SW 1271 (cell line): ENCODE data around the gene KCTD13.
"Not testable (repeated sequence)": the region's sequence is repeated elsewhere in the genome, so short reads cannot be mapped to it uniquely, and the experiment has no call there.

Experiments used
- DNase-seq, 2 experiments: peaks; one replicate each; lab custom pipeline; 2025; lab: John Stamatoyannopoulos, UW

KCTD13 gene

DNA sequence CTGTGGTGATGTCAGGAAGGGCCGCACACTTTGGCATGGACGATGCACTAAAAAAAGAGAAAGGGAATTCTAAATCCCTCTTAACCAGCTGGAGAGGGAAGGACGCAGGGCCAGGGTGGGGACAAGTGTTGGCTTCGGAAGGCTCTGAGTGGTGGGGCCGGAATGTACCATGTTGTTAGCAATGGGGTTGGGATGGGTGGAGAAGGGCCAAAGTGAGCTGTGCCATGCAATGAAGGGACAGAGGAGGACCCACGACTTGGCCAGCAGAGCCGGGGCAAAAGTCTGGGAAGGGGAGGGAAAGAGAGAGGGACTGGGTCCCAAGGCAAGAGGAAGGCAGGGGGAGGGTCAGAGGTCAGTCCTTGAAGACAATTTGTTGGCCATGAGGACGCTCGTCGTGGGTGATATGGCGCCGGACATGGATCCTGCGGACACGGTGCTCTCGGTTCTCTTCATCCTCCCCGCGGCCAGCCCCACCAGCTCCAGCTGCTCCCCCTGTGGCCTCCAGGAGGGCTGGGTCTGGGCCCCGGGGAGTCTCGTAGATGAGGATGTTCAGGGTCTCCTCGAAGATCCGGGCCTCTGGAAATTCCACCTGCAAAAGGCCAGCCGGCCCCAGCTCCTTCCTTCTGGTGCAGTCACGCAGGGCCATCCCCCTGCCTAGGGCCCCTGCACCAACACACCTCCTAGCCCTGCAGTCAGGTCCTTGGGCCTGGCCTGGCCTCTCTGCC, 19.3 kb downstream of the KCTD13 start:
- no peak for DNase-seq

DNA sequence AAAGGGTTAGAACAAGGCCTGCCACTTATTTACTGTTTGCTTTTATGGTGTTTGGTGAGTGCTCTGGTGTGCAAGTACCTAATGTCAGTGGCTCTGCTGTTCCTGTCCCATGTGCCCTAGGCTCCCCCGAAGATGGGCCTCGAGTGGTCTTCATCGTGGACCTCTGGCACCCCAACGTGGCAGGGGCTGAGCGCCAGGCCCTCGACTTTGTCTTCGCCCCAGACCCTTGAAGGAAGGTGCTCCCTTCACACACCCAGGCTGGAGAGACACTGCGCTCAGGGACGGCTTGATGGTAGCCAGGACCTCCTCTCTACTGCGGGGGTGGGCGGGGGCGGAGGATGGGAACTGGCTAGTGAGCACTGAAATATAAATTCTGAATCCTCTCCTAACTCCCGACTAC, 20.4 kb downstream of the KCTD13 start:
- no peak for DNase-seq

- no peak for DNase-seq
Measured at GRCh38 chr16:29904947-29905346, 21.1 kb downstream of the KCTD13 start.

- DNase-seq = no peak
Measured at GRCh38 chr16:29903590-29903989, 22.4 kb downstream of the KCTD13 start.

DNA sequence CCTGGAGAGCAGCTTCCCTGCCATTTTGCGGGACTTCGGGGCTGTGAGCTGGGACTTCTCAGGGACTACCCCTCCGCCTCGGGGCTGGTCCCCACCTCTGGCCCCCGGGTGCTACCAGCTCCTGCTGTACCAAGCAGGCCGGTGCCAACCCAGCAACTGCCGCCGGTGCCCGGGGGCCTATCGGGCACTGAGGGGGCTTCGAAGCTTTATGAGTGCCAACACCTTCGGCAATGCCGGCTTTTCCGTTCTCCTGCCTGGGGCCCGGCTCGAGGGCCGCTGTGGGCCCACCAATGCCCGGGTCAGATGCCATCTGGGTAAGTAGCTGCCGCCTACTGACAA, 24.4 kb downstream of the KCTD13 start:
- DNase-seq = no peak

DNA sequence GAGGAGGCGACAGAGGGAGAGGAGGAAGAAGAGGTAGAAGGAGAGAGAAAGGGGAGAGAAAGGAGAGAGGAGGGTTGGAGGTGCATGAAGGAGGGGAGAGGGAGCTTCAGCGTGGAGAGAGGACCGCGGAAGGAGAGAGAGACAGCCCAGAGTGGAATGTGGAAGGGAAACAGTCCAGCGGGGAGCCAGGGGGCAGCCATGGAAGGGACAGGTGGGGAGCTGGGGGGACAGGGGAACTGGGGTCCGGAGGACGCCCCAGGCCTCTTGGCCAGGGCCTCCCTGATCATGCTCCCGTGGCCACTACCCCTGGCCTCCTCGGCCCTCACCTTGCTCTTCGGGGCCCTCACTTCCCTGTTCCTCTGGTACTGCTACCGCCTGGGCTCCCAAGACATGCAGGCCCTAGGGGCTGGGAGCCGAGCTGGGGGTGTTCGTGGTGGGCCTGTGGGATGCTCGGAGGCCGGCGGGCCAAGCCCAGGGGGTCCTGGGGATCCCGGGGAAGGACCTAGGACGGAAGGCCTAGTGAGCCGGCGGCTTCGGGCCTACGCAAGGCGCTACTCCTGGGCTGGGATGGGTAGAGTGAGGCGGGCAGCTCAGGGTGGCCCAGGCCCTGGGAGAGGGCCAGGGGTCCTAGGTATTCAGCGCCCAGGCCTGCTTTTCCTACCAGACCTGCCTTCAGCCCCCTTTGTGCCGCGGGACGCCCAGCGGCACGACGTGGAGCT, 25.0 kb downstream of the KCTD13 start:
- DNase-seq = no peak

- DNase-seq = peak; percentile 49 to 73
Measured at GRCh38 chr16:29900102-29900887, 25.7 kb downstream of the KCTD13 start, which contains the start of gene ASPHD1. Gene ASPHD1, plus strand, starts transcription at chr16:29900488. Its CDS starts 484 bp downstream, at chr16:29900972.

DNA sequence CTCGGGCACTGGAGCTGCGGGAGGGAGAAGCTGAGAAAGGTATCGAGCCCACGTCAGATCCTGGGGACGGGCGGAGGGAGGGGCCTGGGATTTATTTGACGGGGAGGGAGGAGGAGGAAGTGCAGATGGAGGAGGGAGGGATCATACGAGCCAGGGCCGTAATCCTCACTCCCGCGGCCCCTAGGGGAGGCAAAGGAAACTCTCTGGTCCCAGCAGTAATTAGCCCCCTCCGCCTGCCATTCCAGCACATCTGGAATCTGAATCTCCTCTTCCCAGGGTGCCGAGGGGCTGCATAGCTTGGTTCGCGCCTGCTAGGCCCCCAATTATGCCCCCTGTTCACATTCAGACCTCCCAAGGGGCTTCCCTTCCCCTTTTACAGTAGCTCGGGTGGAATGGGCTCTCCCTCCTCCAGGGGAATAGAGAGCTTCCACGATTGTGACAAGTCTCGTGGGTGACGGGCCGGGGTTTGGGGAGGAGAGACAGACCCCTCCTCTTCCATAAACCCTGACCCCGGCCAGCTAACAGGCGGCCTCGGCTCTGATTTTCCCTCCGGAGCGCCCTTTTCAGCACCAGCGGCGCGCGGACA, 26.4 kb downstream of the KCTD13 start, which contains the start of gene SEZ6L2:
Gene SEZ6L2 (minus strand): TSS at position 35 of the 586 bp plus-strand sequence. CDS start 531 bp downstream, outside the sequence.
- DNase-seq = peak; percentile 87 to 96

DNA sequence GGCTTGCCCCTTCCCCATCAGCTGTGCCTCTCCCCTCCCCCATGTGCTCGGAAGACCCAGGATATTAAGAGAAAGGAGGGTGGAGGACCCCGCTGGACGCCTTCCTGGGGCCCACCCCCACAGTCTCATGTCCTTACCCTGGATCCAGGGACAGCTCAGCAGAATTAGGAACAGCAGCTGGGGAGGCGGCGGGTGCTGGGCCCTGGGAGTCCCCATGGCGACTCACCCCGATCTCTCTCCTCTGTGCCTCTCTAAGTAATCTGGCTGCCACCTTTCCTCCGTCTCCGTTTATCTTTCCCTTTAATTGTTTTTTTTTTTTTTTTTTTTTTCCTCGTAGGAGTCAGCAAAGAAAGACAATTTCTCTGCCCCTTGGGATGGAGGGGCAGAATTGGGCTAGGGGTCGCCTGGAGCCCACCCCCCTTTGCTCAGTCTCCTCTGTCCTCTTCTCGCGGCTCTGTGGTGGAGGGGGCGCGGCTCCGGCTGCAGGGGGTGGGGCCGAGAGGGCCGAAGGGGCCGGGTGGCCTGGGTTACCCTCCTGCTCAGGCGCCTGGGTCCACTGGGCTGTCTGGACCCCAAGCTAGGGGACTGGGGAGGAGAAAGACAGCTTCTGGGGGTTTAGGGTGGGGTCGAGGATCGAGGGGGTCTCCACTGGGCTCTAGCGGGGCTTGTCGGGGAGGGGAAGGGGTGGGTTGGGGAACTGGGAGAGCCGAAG, 27.1 kb downstream of the KCTD13 start:
- peak in 1 of 2 experiments; percentile 83 for DNase-seq

DNA sequence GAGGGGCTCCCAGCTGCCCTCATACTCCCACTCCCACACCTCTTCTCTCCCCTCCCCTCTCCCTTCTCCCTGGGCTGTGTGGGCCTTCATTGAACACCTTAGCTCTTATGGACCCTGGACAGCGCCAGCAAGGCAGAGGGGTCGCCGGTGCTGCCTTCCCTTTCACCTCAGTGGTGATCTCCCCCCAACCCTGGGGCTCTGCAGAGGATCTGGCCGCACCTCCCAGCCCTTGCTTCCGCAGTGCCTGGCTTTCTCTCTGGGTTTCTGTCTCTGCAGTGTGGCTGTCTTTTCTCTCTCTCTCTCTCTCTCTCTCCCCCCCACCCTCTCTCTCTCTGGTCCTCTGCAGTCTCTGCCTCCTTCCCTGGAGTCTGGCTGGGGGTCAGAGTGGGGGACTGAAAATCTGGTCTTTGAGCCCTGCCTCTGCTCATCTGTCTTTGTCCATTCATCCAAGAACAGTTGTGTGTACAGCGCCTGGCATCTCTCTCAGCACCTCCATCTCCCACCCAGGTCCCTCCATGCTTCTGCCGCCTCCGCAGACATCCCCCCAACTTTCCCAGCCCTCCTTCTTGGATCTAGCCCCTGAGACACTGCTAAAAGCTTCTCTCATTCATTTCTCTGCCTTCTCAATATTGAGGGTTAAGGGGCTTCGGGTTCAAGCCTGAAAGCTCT, 27.8 kb downstream of the KCTD13 start:
- no peak for DNase-seq

GRCh38 chr16:29897333-29897732, 28.7 kb downstream of the KCTD13 start:
- no peak for DNase-seq

GRCh38 chr16:29896841-29897240, 29.2 kb downstream of the KCTD13 start:
- DNase-seq = no peak

DNA sequence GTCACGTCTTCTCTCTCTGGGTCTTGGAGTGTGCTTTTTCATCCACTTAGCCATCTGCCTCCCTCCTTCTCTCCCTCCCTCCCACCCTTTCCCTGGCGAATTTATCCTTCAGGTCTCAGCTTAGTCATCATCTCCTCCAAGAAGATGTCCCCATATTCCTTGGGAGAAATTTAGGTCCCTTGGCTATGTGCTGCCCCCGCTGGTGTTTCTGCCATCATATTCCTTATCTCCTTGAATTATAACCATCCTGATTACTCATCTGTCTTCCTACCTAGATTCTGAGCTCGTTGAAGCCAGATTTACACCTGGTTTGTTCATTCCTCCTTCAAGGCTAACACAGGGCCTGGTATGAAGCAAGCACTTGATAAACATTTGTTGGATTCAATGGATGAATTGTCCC, 31.7 kb downstream of the KCTD13 start:
- DNase-seq = no peak

DNA sequence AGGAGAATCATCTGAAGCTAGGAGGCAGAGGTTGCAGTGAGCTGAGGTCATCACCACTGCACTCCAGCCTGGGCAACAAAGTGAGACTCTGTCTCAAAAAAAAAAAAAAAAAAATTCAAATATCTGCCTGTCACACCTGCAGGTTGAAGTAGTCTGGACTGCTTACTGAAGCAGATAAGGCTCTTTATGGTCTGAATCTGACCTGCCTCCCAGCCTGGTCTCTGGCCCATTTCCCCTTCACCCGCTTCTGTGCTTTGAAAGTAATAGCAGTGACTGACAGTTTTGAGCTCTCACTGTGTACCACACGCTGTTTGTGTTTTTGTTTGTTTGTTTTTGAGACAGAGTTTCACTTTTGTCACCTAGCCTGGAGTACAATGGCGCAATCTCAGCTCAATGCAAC, 32.5 kb downstream of the KCTD13 start:
- no peak for DNase-seq

GRCh38 chr16:29892458-29892813, 33.6 kb downstream of the KCTD13 start:
- DNase-seq = no peak

- no peak for DNase-seq
Measured at GRCh38 chr16:29891525-29892457, 34.2 kb downstream of the KCTD13 start.

GRCh38 chr16:29889372-29889771, 36.7 kb downstream of the KCTD13 start:
- DNase-seq = not testable (repeated sequence)

GRCh38 chr16:29883987-29884386, 42.0 kb downstream of the KCTD13 start:
- DNase-seq = no peak

GRCh38 chr16:29881050-29881449, 45.0 kb downstream of the KCTD13 start:
- DNase-seq = no peak

- DNase-seq = no peak
Measured at GRCh38 chr16:29878172-29878571, 47.9 kb downstream of the KCTD13 start.
